Brain microvascular endothelial cell (primary cell): ENCODE results near the gene USP13.

ENCODE experiments used
- DNase-seq: peaks from one replicate; pipeline ENCODE4 v3.0.0-alpha.2; 2020
- H3K27ac ChIP-seq: fragments of 250-450 bp; sonication (Bioruptor Pico); 2 replicates; pipeline ENCODE4 v1.5.1; 2020; ENCODE audit warnings: mild to moderate bottlenecking, moderate library complexity
- H3K27me3 ChIP-seq: fragments of 250-450 bp; sonication (Bioruptor Pico); replicated peaks from 2 replicates; pipeline ENCODE4 v1.5.1; 2020; ENCODE audit warnings: mild to moderate bottlenecking
- H3K36me3 ChIP-seq: fragments of 250-450 bp; sonication (Bioruptor Pico); replicated peaks from 2 replicates; pipeline ENCODE4 v1.5.1; 2020; ENCODE audit warnings: mild to moderate bottlenecking
- H3K4me3 ChIP-seq: 2 replicates; pipeline ENCODE4 v1.5.1; 2011; ENCODE audit warnings: low read depth, mild to moderate bottlenecking, control low read depth, low read length, moderate library complexity
- CTCF ChIP-seq: IDR thresholded peaks from 2 replicates; pipeline ENCODE4 v1.5.1; 2011; ENCODE audit warnings: low read depth, mild to moderate bottlenecking, moderate library complexity, low read length, control low read depth, inconsistent platforms; ENCODE audit errors: missing control alignments
- in situ Hi-C: cut with HindIII; loops from 2 replicates; pipeline ENCODE4 v1.10.0; 2017; ENCODE audit warnings: low sequenced_read_pairs, low pct_ligation_motif_present

The USP13 gene

GRCh38 chr3:179837374-179837773 lies 184.5 kb downstream of the USP13 start:
- in situ Hi-C loops, result no loop called here
- H3K4me3 ChIP-seq, result no peak overlapping the region
- H3K36me3 ChIP-seq, result no peaks in the 10 kb centered on the region
- peak; percentile 28 for TF ChIP-seq CTCF
- DNase-seq, result no peak
- no peak overlapping the region for H3K27ac ChIP-seq
- no peaks in the 10 kb centered on the region for H3K27me3 ChIP-seq
